Tibial artery (tissue), 4 donors: ENCODE results near the gene CSRNP3.

Experiments used
- DNase-seq, 2 donors: peaks; one replicate each; pipeline ENCODE4 v3.0.0-alpha.2; 2019
- H3K27ac ChIP-seq, 2 donors: fragments of 200-600 bp; sonication (generic) in 1 of 2; 1 replicate in 1 of 2; 2 replicates in 1 of 2; pipeline ENCODE4 v1.5.1; 2018 to 2019; ENCODE audit warnings: mild to moderate bottlenecking in 1 of 2
- H3K27me3 ChIP-seq, 2 donors: fragments of 200-600 bp; sonication (generic) in 1 of 2; one replicate each; pipeline versions ENCODE4 v1.5.1 to v1.6.0; 2016 to 2019
- H3K36me3 ChIP-seq, 3 donors: fragments of 200-600 bp; sonication (generic) in 2 of 3; one replicate each; pipeline ENCODE4 v1.5.1; 2016 to 2019; ENCODE audit warnings: mild to moderate bottlenecking in 2 of 3
- H3K4me1 ChIP-seq, 4 donors: fragments of 200-600 bp; sonication (generic) in 2 of 4; 1 replicate in 3 of 4; 2 replicates in 1 of 4; pipeline ENCODE4 v1.5.1; 2016 to 2019
- H3K4me3 ChIP-seq, 2 donors: fragments of 200-600 bp; sonication (generic) in 1 of 2; 1 replicate in 1 of 2; 2 replicates in 1 of 2; pipeline ENCODE4 v1.5.1; 2018 to 2019; ENCODE audit warnings: mild to moderate bottlenecking in 2 of 2
- H3K9me3 ChIP-seq, 3 donors: fragments of 200-600 bp; sonication (generic) in 1 of 3; one replicate each; pipeline ENCODE4 v1.5.1; 2016 to 2019
- CTCF ChIP-seq, 2 experiments: fragments of 200-600 bp in 1 of 2; fragments of 450-650 bp in 1 of 2; IDR thresholded peaks; one replicate each; pipeline ENCODE4 v1.5.1; 2017 to 2019; ENCODE audit warnings: antibody characterized with exemption in 2 of 2, mild to moderate bottlenecking in 1 of 2, moderate library complexity in 1 of 2
- intact Hi-C: fragments of 100-400 bp; cut with DNase I; formaldehyde crosslinking; loops from one replicate; pipeline ENCODE4 v1.15.0; 2023; ENCODE audit warnings: low total_unique reads

CSRNP3 gene

GRCh38 chr2:165440367-165440766, 29.1 kb upstream of the CSRNP3 start:
- Histone ChIP-seq H3K27ac (no peak overlapping the region), H3K27me3 (no peaks in the 10 kb centered on the region), H3K36me3 (no peaks in the 10 kb centered on the region), H3K4me1 (no peaks in the 10 kb centered on the region), H3K4me3 (no peak overlapping the region), H3K9me3 (no peaks in the 10 kb centered on the region)
- intact Hi-C loops: no loop called here
- DNase-seq: no peak
- TF ChIP-seq CTCF (IDR thresholded peaks at IDR 0.05): no peak

- no peak overlapping the region for H3K27ac ChIP-seq
- no peaks in the 10 kb centered on the region for H3K27me3 ChIP-seq
- no peak for DNase-seq
- no peaks in the 10 kb centered on the region for H3K9me3 ChIP-seq
- H3K4me1 ChIP-seq: no peaks in the 10 kb centered on the region
- intact Hi-C loops: no loop called here
- H3K4me3 ChIP-seq: no peak overlapping the region
- no peak for TF ChIP-seq CTCF (IDR thresholded peaks at IDR 0.05)
- no peaks in the 10 kb centered on the region for H3K36me3 ChIP-seq
These were observed 26.0 kb upstream of the CSRNP3 start for GRCh38 chr2:165443511-165443910.

GRCh38 chr2:165448406-165448805, 21.1 kb upstream of the CSRNP3 start:
- Histone ChIP-seq H3K36me3 (no peaks in the 10 kb centered on the region), H3K27me3 (no peaks in the 10 kb centered on the region), H3K27ac (no peak overlapping the region), H3K4me1 (no peaks in the 10 kb centered on the region), H3K9me3 (no peaks in the 10 kb centered on the region), H3K4me3 (no peak overlapping the region)
- intact Hi-C loops: no loop called here
- TF ChIP-seq CTCF (IDR thresholded peaks at IDR 0.05): no peak
- DNase-seq: no peak

GRCh38 chr2:165450156-165450555, 19.3 kb upstream of the CSRNP3 start:
- TF ChIP-seq CTCF (IDR thresholded peaks at IDR 0.05): no peak
- no peak for DNase-seq
- Histone ChIP-seq H3K4me3 (no peak overlapping the region), H3K9me3 (no peaks in the 10 kb centered on the region), H3K27ac (no peak overlapping the region), H3K4me1 (no peaks in the 10 kb centered on the region), H3K36me3 (no peaks in the 10 kb centered on the region), H3K27me3 (no peaks in the 10 kb centered on the region)
- intact Hi-C loops: no loop called here

GRCh38 chr2:165452327-165452726, 17.2 kb upstream of the CSRNP3 start:
- no peak for TF ChIP-seq CTCF (IDR thresholded peaks at IDR 0.05)
- peaks cover 0 to 3% (median 0%) of the 10 kb centered on the region in 3 donors for H3K9me3 ChIP-seq
- H3K36me3 ChIP-seq: no peaks in the 10 kb centered on the region
- H3K4me3 ChIP-seq: no peak overlapping the region
- no peak for DNase-seq
- no peak overlapping the region for H3K27ac ChIP-seq
- intact Hi-C loops: no loop called here
- no peaks in the 10 kb centered on the region for H3K27me3 ChIP-seq
- H3K4me1 ChIP-seq: no peaks in the 10 kb centered on the region

GRCh38 chr2:165453561-165454094, 15.9 kb upstream of the CSRNP3 start:
- H3K4me3 ChIP-seq: no peak overlapping the region
- intact Hi-C loops: no loop called here
- no peak overlapping the region for H3K27ac ChIP-seq
- H3K9me3 ChIP-seq: peaks cover 0 to 8% (median 0%) of the 10 kb centered on the region in 3 donors
- no peaks in the 10 kb centered on the region for H3K27me3 ChIP-seq
- H3K36me3 ChIP-seq: no peaks in the 10 kb centered on the region
- no peak for DNase-seq
- no peaks in the 10 kb centered on the region for H3K4me1 ChIP-seq
- TF ChIP-seq CTCF (IDR thresholded peaks at IDR 0.05): no peak
